ACHN (cell line): ENCODE measurements around the gene SYNPR.
"Not testable (repeated sequence)": the region's sequence is repeated elsewhere in the genome, so short reads cannot be mapped to it uniquely, and the experiment has no call there.

ENCODE experiments used
- DNase-seq: peaks from one replicate; pipeline ENCODE4 v3.0.0-alpha.2; 2015
- in situ Hi-C: cut with HindIII; loops from 2 replicates; pipeline ENCODE4 v1.10.0; 2017; ENCODE audit warnings: low sequenced_read_pairs, low pct_ligation_motif_present, low pct_unique_long_range_greater_than_20kb

The SYNPR gene

DNA sequence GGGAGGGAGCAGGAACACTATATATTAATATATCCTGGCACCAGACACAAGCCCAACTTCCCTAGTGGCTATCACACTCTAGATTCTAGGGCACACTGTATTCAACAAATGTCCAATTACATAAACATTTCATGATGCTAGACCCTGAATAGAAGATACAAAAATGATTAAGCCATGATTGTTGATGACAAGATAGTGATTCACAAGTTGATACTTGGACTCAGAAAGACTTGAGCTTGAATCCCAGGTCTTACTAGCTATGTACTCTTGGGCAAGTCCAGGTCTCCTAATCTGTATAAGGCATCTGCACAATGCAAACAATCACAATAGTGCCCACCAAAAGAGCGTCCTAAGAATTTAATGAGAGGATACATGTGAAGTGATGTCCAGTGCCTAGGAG is 364.4 kb downstream of the SYNPR start:
- no peak for DNase-seq
- in situ Hi-C loops: no loop called here

DNA sequence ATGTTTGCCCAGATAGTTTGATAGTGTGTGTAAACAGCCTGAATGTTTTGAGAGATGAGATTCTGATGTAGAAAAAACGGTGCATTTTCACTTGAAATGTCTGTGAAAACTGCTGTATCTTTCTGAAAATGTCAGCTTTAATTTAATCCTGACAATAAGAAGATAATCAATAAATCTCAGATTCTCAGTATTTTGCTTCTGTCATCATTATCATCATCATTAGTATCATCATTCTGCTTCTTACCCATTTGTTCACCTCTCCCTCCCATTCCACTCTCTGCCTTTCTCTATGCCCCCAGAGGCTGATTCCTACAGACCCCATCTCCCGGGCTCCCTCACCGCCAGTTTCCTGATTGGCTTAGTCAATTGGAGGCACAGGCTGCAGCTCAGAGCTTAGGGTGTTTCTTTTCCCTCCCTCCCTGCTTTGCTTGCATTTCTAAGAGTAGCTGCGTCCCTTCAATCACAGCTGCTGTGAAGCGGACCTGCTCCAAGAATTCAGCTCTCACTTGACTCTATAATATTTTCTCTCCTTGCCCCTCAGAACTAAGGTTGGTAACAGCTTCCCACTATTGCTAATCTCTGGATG is 366.2 kb downstream of the SYNPR start:
- in situ Hi-C loops: no loop called here
- no peak for DNase-seq

DNA sequence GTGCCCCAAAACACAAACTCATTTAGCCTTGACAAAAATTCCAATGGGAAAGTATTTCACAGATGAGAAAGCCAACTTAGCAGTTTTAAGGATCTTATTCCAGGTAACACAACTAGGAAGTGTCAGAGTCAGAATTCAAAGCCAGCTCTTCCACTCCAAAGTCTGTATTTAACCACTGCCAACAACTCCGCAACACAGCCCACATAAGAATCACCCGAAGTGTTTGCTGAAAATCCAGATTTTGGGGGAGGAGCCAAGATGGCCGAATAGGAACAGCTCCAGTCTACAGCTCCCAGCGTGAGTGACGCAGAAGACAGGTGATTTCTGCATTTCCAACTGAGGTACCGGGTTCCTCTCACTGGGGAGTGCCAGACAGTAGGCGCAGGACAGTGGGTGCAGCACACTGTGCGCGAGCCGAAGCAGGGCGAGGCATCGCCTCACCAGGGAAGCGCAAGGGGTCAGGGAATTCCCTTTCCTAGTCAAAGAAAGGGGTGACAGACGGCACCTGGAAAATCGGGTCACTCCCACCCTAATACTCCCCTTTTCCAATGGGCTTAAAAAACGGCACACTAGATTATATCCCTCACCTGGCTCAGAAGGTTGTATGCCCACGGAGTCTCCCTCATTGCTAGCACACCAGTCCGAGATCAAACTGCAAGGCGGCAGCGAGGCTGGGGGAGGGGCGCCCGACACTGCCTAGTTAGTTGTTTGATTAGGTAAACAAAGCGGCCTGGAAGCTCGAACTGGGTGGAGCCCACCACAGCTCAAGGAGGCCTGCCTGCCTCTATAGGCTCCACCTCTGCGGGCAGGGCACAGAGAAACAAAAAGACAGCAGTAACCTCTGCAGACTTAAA is 367.0 kb downstream of the SYNPR start:
- DNase-seq, in situ Hi-C loops: not testable (repeated sequence)

GRCh38 chr3:63652066-63652725 is 374.1 kb downstream of the SYNPR start, which contains the start of gene SNTN:
TSS of gene SNTN (plus strand) at chr3:63652675. CDS start at chr3:63652688, 13 bp downstream.
- in situ Hi-C loops: no loop called here
- no peak for DNase-seq

- no peak for DNase-seq
- in situ Hi-C loops: no loop called here
Measured at GRCh38 chr3:63654211-63654610, 376.1 kb downstream of the SYNPR start.

- in situ Hi-C loops: no loop called here
- DNase-seq: no peak
Measured at GRCh38 chr3:63654931-63655330, 376.8 kb downstream of the SYNPR start.

- in situ Hi-C loops: no loop called here
- no peak for DNase-seq
Measured at GRCh38 chr3:63655519-63655918, 377.4 kb downstream of the SYNPR start.

DNA sequence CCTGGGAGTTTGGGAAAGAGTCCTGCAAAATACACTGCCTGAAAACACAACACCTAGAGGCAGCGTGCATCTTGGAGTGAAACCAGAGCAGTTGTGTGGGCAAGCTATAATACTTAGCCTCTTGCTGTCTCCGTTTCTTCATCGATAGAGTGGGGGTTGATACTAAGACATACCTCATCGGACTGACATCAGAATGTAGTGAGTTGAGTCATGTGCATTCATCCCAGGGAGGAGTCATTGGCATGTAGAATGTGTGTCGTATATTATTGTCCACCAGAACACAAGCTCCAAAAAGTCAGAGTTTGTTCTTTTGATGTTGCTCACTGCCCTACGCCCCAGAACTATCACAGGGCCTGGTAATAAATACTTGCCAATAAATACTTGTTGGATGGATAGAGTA is 378.7 kb downstream of the SYNPR start:
- DNase-seq: no peak
- in situ Hi-C loops: no loop called here

- DNase-seq: peak; percentile 34
- in situ Hi-C loops: no loop called here
Measured at GRCh38 chr3:63661242-63661641, 383.1 kb downstream of the SYNPR start.

GRCh38 chr3:63662011-63662410 is 383.9 kb downstream of the SYNPR start:
- DNase-seq: no peak
- in situ Hi-C loops: no loop called here

DNA sequence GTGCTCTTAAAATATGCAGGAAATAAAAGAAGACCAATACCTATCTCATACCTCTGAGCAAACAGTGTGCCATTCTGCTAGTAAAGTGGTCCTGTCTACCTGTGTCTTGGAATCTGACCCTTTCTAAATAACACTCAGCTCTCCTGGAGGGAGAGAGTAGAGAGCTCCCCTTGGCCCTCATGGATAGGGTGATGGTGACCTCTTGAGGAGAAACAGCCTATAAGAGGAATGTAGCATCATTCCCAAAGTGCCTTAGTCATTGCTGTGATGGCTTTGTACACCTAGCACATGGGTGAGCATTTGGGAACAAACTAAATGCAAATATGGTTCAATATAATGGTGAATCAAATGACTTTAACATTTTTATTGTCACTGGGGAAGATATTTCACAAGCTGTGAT is 384.4 kb downstream of the SYNPR start:
- DNase-seq: no peak

More for the DNA sequence above, 384.4 kb downstream of the SYNPR start:
- in situ Hi-C loops: no loop called here
